Activated CD8-positive, alpha-beta T cell treated with anti-CD3 and anti-CD28 coated beads for 36 hours (primary cell): ENCODE data around the gene IKZF1. TPM values are rescaled to one million over a fixed set of nuclear protein-coding genes. Genes with fewer than 3 reads are reported as not detected.

ENCODE experiments used
- ATAC-seq: fragments of 200-7000 bp; cut with Tn5 transposase; one replicate; pipeline ENCODE4 v1.10.0; 2021; ENCODE audit warnings: mild to moderate bottlenecking, moderate library complexity
- CTCF ChIA-PET: fragments of 350-600 bp; sonication (Branson Sonifier 250); formaldehyde crosslinking; loops from one replicate; lab custom pipeline; 2021; ENCODE audit warnings: antibody characterized with exemption; lab: Charles Lee
- POLR2A ChIA-PET: fragments of 350-600 bp; sonication (Branson Sonifier 250); formaldehyde crosslinking; loops from one replicate; lab custom pipeline; 2021; ENCODE audit warnings: antibody characterized with exemption; lab: Charles Lee
- DNase-seq: peaks from one replicate; pipeline ENCODE4 v3.0.0-alpha.2; 2020
- H3K27ac Mint-ChIP-seq: one replicate; pipeline ENCODE4 v1.8.0; 2021; ENCODE audit warnings: mild to moderate bottlenecking, mixed read lengths
- H3K27me3 Mint-ChIP-seq: one replicate; pipeline ENCODE4 v1.8.0; 2021; ENCODE audit warnings: mixed read lengths
- H3K36me3 Mint-ChIP-seq: one replicate; pipeline ENCODE4 v1.8.0; 2021; ENCODE audit warnings: low read depth, mixed read lengths
- H3K4me1 Mint-ChIP-seq: one replicate; pipeline ENCODE4 v1.8.0; 2021; ENCODE audit warnings: low read depth, mixed read lengths
- H3K4me3 Mint-ChIP-seq: one replicate; pipeline ENCODE4 v1.8.0; 2021; ENCODE audit warnings: mild to moderate bottlenecking, moderate library complexity, mixed read lengths
- H3K9me3 Mint-ChIP-seq: one replicate; pipeline ENCODE4 v1.8.0; 2021; ENCODE audit warnings: mixed read lengths
- intact Hi-C: fragments of 100-400 bp; cut with micrococcal nuclease; formaldehyde crosslinking; loops from one replicate; pipeline ENCODE4 v1.10.0; 2022
- total RNA-seq, 2 experiments: library from RNA; stranded (reverse); gene quantifications; one replicate each; pipeline ENCODE4 v1.2.3, GENCODE V29; 2021
- TF ChIP-seq, protein P1 (sequence below): fragments of 200-600 bp; IDR thresholded peaks from one replicate; pipeline ENCODE4 v1.8.0; 2022; ENCODE audit warnings: antibody characterized with exemption, mild to moderate bottlenecking

The IKZF1 gene
- total RNA-seq, 2 experiments from 2014 or later, result 277 to 295 TPM

DNA sequence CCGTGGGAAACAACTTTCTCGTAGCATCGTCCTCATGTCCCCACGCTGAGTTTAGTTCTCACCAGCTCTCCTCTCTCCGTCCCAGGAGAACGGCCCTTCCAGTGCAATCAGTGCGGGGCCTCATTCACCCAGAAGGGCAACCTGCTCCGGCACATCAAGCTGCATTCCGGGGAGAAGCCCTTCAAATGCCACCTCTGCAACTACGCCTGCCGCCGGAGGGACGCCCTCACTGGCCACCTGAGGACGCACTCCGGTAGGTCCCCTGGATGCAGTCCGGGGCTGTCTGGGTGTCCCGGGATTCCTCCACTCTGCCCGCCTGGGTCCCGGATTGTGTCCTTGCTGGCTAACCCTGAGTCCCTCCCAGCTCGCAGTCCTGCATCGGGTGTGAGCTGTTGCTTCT is 77.9 kb downstream of the IKZF1 start:
- H3K36me3 Mint-ChIP-seq, result peaks cover 88% of the 10 kb centered on the region
- DNase-seq (no peak), ATAC-seq (no peak)
- no peaks in the 10 kb centered on the region for H3K9me3 Mint-ChIP-seq
- ChIA-PET POLR2A (interaction anchor here (1.0 to 3.5 kb wide), 3 partner anchors 9 to 177 kb away, joined by 3 to 22 read pairs (median 3); no protein-coding TSS in a partner anchor), CTCF (interaction anchor here (4.1 kb wide), 1 partner anchor 35 kb away, joined by 23 read pairs; no protein-coding TSS in a partner anchor)
- TF ChIP-seq, protein P1, sequence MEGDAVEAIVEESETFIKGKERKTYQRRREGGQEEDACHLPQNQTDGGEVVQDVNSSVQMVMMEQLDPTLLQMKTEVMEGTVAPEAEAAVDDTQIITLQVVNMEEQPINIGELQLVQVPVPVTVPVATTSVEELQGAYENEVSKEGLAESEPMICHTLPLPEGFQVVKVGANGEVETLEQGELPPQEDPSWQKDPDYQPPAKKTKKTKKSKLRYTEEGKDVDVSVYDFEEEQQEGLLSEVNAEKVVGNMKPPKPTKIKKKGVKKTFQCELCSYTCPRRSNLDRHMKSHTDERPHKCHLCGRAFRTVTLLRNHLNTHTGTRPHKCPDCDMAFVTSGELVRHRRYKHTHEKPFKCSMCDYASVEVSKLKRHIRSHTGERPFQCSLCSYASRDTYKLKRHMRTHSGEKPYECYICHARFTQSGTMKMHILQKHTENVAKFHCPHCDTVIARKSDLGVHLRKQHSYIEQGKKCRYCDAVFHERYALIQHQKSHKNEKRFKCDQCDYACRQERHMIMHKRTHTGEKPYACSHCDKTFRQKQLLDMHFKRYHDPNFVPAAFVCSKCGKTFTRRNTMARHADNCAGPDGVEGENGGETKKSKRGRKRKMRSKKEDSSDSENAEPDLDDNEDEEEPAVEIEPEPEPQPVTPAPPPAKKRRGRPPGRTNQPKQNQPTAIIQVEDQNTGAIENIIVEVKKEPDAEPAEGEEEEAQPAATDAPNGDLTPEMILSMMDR, result no peak
- peaks cover 79% of the 10 kb centered on the region for H3K4me1 Mint-ChIP-seq
- intact Hi-C loops, result no loop called here
- no peak overlapping the region for H3K4me3 Mint-ChIP-seq
- H3K27me3 Mint-ChIP-seq, result no peaks in the 10 kb centered on the region
- H3K27ac Mint-ChIP-seq, result peak overlapping the region; percentile 54

DNA sequence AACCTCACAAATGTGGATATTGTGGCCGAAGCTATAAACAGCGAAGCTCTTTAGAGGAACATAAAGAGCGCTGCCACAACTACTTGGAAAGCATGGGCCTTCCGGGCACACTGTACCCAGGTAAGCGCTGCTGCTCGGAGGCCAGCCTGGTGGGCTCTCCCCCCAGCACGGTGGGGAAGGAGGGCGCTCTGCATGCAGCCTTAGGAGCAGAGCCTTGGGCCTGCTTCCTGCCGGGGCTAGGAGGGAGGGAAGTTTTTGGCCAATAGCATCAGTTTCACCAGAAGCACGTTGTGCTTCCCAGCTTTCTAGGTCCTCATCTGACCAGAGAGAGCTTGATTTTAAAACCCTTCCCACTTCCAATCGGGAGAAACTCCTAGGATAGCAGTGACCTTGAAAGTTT is 82.8 kb downstream of the IKZF1 start:
- Mint-ChIP-seq H3K4me3 (no peak overlapping the region), H3K36me3 (peaks cover 86% of the 10 kb centered on the region), H3K27ac (peak overlapping the region; percentile 74), H3K4me1 (peaks cover 74% of the 10 kb centered on the region), H3K27me3 (no peaks in the 10 kb centered on the region), H3K9me3 (no peaks in the 10 kb centered on the region)
- intact Hi-C loops, result no loop called here
- DNase-seq (no peak), ATAC-seq (no peak)
- POLR2A ChIA-PET, result no interaction called here
- CTCF ChIA-PET, result no interaction called here
- TF ChIP-seq, protein P1, result no peak

DNA sequence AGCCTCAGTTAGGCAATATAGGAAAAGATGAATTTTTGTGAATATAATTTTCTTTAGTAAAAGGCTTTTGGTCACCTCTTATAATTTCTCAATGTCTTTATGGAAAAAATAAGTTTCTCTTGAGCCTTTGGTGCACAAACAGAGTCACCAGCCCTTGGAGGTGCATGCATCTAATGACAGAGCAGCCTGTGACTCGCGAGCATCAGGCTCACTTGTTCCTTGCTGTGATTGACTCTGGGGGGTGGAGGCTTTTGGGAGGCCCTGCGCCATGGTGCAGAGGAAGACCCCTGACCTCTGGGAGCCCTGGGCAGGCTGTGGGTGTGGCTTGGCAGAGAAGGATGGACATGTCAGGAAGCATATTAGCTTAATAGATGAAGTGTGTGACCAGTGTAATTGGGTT is 85.4 kb downstream of the IKZF1 start:
- DNase-seq, result peak; percentile 50
- Mint-ChIP-seq H3K9me3 (no peaks in the 10 kb centered on the region), H3K4me1 (peaks cover 81% of the 10 kb centered on the region), H3K27ac (peak overlapping the region; percentile 98), H3K27me3 (no peaks in the 10 kb centered on the region), H3K4me3 (no peak overlapping the region), H3K36me3 (peaks cover 84% of the 10 kb centered on the region)
- POLR2A ChIA-PET, result interaction anchor here (1.1 to 4.0 kb wide), 5 partner anchors 8 to 27 kb away, joined by 3 to 22 read pairs (median 4); no protein-coding TSS in a partner anchor
- CTCF ChIA-PET, result interaction anchor here (1.7 kb wide), 1 partner anchor 28 kb away, joined by 7 read pairs; no protein-coding TSS in a partner anchor
- ATAC-seq, result peak; percentile 15
- TF ChIP-seq, protein P1, result no peak
- intact Hi-C loops, result no loop called here

DNA sequence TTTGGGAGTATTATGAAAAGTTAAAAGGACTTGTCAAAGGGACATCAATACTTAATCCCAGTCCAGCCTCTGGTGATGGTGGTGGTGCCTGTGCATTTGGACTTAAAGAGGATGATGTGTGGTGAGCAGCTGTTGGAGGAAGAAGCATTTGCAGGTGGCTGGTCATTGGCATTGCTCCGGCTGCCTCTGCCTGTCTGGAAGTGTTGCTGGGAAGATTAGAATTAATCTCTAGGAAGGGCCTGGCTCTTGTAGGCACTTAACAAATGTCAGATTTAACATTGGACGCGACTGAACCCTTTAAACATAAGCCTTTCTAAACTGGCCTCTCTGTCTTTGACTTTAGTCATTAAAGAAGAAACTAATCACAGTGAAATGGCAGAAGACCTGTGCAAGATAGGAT is 86.9 kb downstream of the IKZF1 start:
- Mint-ChIP-seq H3K9me3 (no peaks in the 10 kb centered on the region), H3K36me3 (peaks cover 80% of the 10 kb centered on the region), H3K27me3 (no peaks in the 10 kb centered on the region), H3K4me3 (no peak overlapping the region), H3K4me1 (peaks cover 82% of the 10 kb centered on the region), H3K27ac (peak overlapping the region; percentile 98)
- DNase-seq (no peak), ATAC-seq (no peak)
- TF ChIP-seq, protein P1, result no peak
- ChIA-PET POLR2A (interaction anchor here (1.3 to 4.6 kb wide), 4 partner anchors 10 to 41 kb away, joined by 5 to 55 read pairs (median 18); no protein-coding TSS in a partner anchor), CTCF (interaction anchor here (1.1 to 2.5 kb wide), 6 partner anchors 15 to 187 kb away, joined by 3 to 9 read pairs (median 4); no protein-coding TSS in a partner anchor)
- intact Hi-C loops, result no loop called here

DNA sequence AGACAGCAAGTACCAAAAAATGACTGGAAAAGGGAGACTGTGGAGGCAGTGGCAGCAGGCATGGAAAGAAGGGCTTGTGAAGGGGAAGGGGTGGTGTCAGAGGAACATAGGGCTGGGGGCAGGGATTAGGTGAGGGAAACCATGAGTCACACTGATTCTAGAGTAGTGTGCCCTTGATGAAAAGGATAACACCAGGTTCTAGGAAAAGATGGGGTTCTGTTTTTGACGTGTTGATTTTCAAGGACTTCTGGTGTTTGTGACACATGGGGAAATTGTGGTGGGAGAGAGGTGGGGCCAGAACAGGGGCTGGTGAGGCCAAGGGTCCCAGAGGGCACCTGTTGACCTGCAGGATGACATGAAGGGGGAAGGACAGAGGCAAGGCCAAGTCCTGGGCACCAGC is 88.6 kb downstream of the IKZF1 start:
- Mint-ChIP-seq H3K27me3 (no peaks in the 10 kb centered on the region), H3K4me3 (peak overlapping the region; percentile 61), H3K4me1 (peaks cover 89% of the 10 kb centered on the region), H3K9me3 (no peaks in the 10 kb centered on the region), H3K27ac (peak overlapping the region; percentile 98), H3K36me3 (peaks cover 84% of the 10 kb centered on the region)
- ChIA-PET POLR2A (interaction anchor here (1.0 to 4.6 kb wide), 17 partner anchors 8 to 245 kb away, joined by 3 to 55 read pairs (median 6); no protein-coding TSS in a partner anchor), CTCF (interaction anchor here (0.7 to 2.5 kb wide), 5 partner anchors 22 to 246 kb away, joined by 3 to 9 read pairs (median 3); no protein-coding TSS in a partner anchor)
- TF ChIP-seq, protein P1, result no peak
- DNase-seq (peak; percentile 82), ATAC-seq (peak; percentile 67)
- intact Hi-C loops, result loop anchor here (2.0 kb wide), 1 partner anchor 20 kb away; no protein-coding TSS in a partner anchor
